HepG2 (cell line): ENCODE data around the gene GPR152. TPM values are rescaled to one million over a fixed set of nuclear protein-coding genes. Genes with fewer than 3 reads are reported as not detected.
A peak's percentile ranks its signal among the peaks of the same experiment; 100 is the strongest.

Experiments used
- ATAC-seq: fragments of 200-7000 bp; cut with Tn5 transposase; 3 replicates; pipeline ENCODE4 v1.9.1; 2020; ENCODE audit warnings: mild to moderate bottlenecking, moderate library complexity
- BruUV-seq: library from RNA; stranded (reverse); fragments of 400-500 nt; replicated peaks from 2 replicates; lab custom pipeline; 2021; lab: Mats Ljungman, UMichigan
- CTCF ChIA-PET: fragments of 300-600 bp; formaldehyde crosslinking; extraction: SDS; loops from one replicate; lab custom pipeline; 2021; ENCODE audit warnings: low total read pairs, inconsistent platforms, low intra/inter-chr PET ratio; lab: Yijun Ruan, JAX
- POLR2A ChIA-PET: fragments of 350-600 bp; sonication (Branson Sonifier 250); formaldehyde crosslinking; loops from one replicate; lab custom pipeline; 2020; ENCODE audit warnings: antibody characterized with exemption, inconsistent platforms; lab: Yijun Ruan, JAX
- DNase-seq: peaks from one replicate; pipeline ENCODE4 v3.0.0-alpha.2; 2015; ENCODE audit warnings: low spot score
- FAIRE-seq: peaks from 3 replicates; lab custom pipeline; 2011; peaks lifted over from hg19 to GRCh38; lab: Jason Lieb, UNC
- H2AFZ ChIP-seq: one replicate; pipeline ENCODE4 v1.6.1; 2011; ENCODE audit warnings: low read length, inconsistent platforms
- H3K27ac ChIP-seq: fragments of 300-600 bp; 3 replicates; pipeline ENCODE4 v1.8.0; 2011; ENCODE audit warnings: mixed run types, mild to moderate bottlenecking, mixed read lengths, low read length, inconsistent platforms; ENCODE audit not compliant: insufficient read depth; ENCODE audit errors: extremely low read length
- H3K27me3 ChIP-seq, 2 experiments: fragments of 200-600 bp in 1 of 2; 2 replicates in 1 of 2; 3 replicates in 1 of 2; pipeline versions ENCODE4 v1.6.0 to v1.8.0; 2011; ENCODE audit warnings: low read length in 2 of 2, mild to moderate bottlenecking in 2 of 2, moderate library complexity in 2 of 2, inconsistent platforms in 1 of 2; ENCODE audit not compliant: insufficient read depth in 2 of 2, control insufficient read depth in 1 of 2
- H3K36me3 ChIP-seq, 2 experiments: fragments of 200-600 bp in 1 of 2; replicated peaks in 1 of 2; 2 replicates in 1 of 2; 3 replicates in 1 of 2; pipeline versions ENCODE4 v1.5.1 to v1.8.0; 2011; ENCODE audit warnings: low read length in 2 of 2, inconsistent platforms in 1 of 2; ENCODE audit not compliant: insufficient read depth in 2 of 2, control insufficient read depth in 1 of 2
- H3K4me1 ChIP-seq: 2 replicates; pipeline ENCODE4 v1.5.1; 2012; ENCODE audit warnings: low read length, inconsistent platforms; ENCODE audit not compliant: insufficient read depth
- H3K4me2 ChIP-seq: 2 replicates; pipeline ENCODE4 v1.6.0; 2011; ENCODE audit warnings: low read depth, low read length, inconsistent platforms
- H3K4me3 ChIP-seq, 3 experiments: fragments of 200-600 bp in 1 of 3; sonication (generic), shearing (Covaris generic) in 1 of 3; replicated peaks in 1 of 3; 2 replicates each; pipeline ENCODE4 v1.5.1; 2011 to 2016; ENCODE audit warnings: low read length in 3 of 3, inconsistent platforms in 2 of 3, low read depth in 2 of 3, mild to moderate bottlenecking in 2 of 3, control low read depth in 1 of 3, mixed read lengths in 1 of 3; ENCODE audit not compliant: insufficient read depth in 1 of 3
- H3K79me2 ChIP-seq: one replicate; pipeline ENCODE4 v1.6.1; 2011; ENCODE audit warnings: low read length, inconsistent platforms; ENCODE audit not compliant: insufficient read depth
- H3K9ac ChIP-seq: 2 replicates; pipeline ENCODE4 v1.6.0; 2011; ENCODE audit warnings: mild to moderate bottlenecking, low read depth, low read length, inconsistent platforms; ENCODE audit not compliant: insufficient read depth
- H3K9me3 ChIP-seq: 2 replicates; pipeline ENCODE4 v1.5.1; 2012; ENCODE audit warnings: mild to moderate bottlenecking, low read length
- H4K20me1 ChIP-seq: 2 replicates; pipeline ENCODE4 v1.6.0; 2011; ENCODE audit warnings: inconsistent platforms, mild to moderate bottlenecking, low read length, moderate library complexity; ENCODE audit not compliant: insufficient read depth
- AGO2 ChIP-seq: fragments of 200-400 bp; formaldehyde crosslinking; optimal IDR thresholded peaks from 2 replicates; pipeline ENCODE3; 2017; ENCODE audit warnings: mild to moderate bottlenecking, low read depth, low read length, moderate library complexity
- HES4 ChIP-seq: sonication (generic); formaldehyde crosslinking; IDR thresholded peaks from 2 replicates; pipeline ENCODE4 v1.9.0; 2021; ENCODE audit warnings: mild to moderate bottlenecking, missing genetic modification reagents, borderline replicate concordance
- HMGXB4 ChIP-seq, 2 experiments: sonication (generic) in 1 of 2; formaldehyde crosslinking in 1 of 2; IDR thresholded peaks; 2 replicates each; pipeline versions ENCODE4 v1.4.0 to v1.6.1; 2018 to 2020; ENCODE audit warnings: missing genetic modification reagents in 2 of 2, borderline replicate concordance in 1 of 2, low read depth in 1 of 2, mild to moderate bottlenecking in 1 of 2, missing biosample characterization in 1 of 2
- HNF4G ChIP-seq, 2 experiments: sonication (generic) in 1 of 2; formaldehyde crosslinking in 1 of 2; IDR thresholded peaks; 2 replicates each; pipeline versions ENCODE4 v1.4.0 to v1.6.1; 2011 to 2020; ENCODE audit warnings: borderline replicate concordance in 2 of 2, low read depth in 2 of 2, mild to moderate bottlenecking in 2 of 2, low read length in 1 of 2, missing genetic modification reagents in 1 of 2, moderate library complexity in 1 of 2
- KAT8 ChIP-seq: IDR thresholded peaks from 2 replicates; pipeline ENCODE4 v1.6.1; 2016; ENCODE audit warnings: missing genetic modification reagents, missing compliant biosample characterization
- ONECUT2 ChIP-seq: sonication (generic); formaldehyde crosslinking; IDR thresholded peaks from 2 replicates; pipeline ENCODE4 v1.4.0; 2020; ENCODE audit warnings: missing genetic modification reagents
- TMF1 ChIP-seq: sonication (generic); formaldehyde crosslinking; IDR thresholded peaks from 2 replicates; pipeline ENCODE4 v1.8.1; 2022; ENCODE audit warnings: low read depth, missing genetic modification reagents
- ZGPAT ChIP-seq: IDR thresholded peaks from 2 replicates; pipeline ENCODE4 v1.6.1; 2016; ENCODE audit warnings: mild to moderate bottlenecking
- ZNF224 ChIP-seq: sonication (generic); formaldehyde crosslinking; IDR thresholded peaks from 2 replicates; pipeline ENCODE4 v1.5.0; 2020; ENCODE audit warnings: mild to moderate bottlenecking, missing genetic modification reagents
- ZNF501 ChIP-seq: sonication (generic); formaldehyde crosslinking; IDR thresholded peaks from 2 replicates; pipeline ENCODE4 v1.5.1; 2020; ENCODE audit warnings: mild to moderate bottlenecking, moderate library complexity, missing genetic modification reagents
- ZNF546 ChIP-seq: sonication (generic); formaldehyde crosslinking; conservative IDR thresholded peaks from 2 replicates; pipeline ENCODE4 v1.8.1; 2023; ENCODE audit warnings: mild to moderate bottlenecking, missing genetic modification reagents
- ZNF816 ChIP-seq: sonication (generic); formaldehyde crosslinking; IDR thresholded peaks from 2 replicates; pipeline ENCODE4 v1.8.0; 2022; ENCODE audit warnings: missing genetic modification reagents, mild to moderate bottlenecking, borderline replicate concordance
- WGBS: methylation state at CpG from one replicate; pipeline ENCODE4 v1.1.6; 2017; ENCODE audit warnings: low lambda C conversion rate; 5-methylcytosine and 5-hydroxymethylcytosine counted together
- in situ Hi-C: cut with HindIII; loops from 2 replicates; pipeline ENCODE4 v1.10.0; 2017; ENCODE audit warnings: low pct_unique_long_range_greater_than_20kb; ENCODE audit not compliant: extremely low pct_ligation_motif_present
- intact Hi-C: fragments of 100-400 bp; cut with micrococcal nuclease; formaldehyde crosslinking; loops from one replicate; pipeline ENCODE4 v1.10.0; 2022; ENCODE audit not compliant: unreplicated experiment
- polyA plus RNA-seq, 8 experiments: library from polyadenylated mRNA; depleted of rRNA in 3 of 8; stranded (reverse) in 7 of 8; unstranded in 1 of 8; fragments of >200 nt; fragmentation: Illumina TruSeq in 4 of 8; extraction: Trizol in 4 of 8; gene quantifications; 2 replicates each; pipeline versions ENCODE4 v1.2.1 to v1.2.3, GENCODE V29; 2011 to 2016; ENCODE audit warnings: low read depth in 4 of 8, missing spikeins in 1 of 8, mixed read lengths in 1 of 8; ENCODE audit not compliant: insufficient read depth in 1 of 8
- total RNA-seq, 5 experiments: library from RNA; depleted of rRNA; stranded (reverse); fragments of >200 nt; fragmentation: Illumina TruSeq; extraction: Trizol; gene quantifications; 2 replicates each; pipeline ENCODE4 v1.2.3, GENCODE V29; 2016; ENCODE audit warnings: low read depth in 1 of 5
- TF ChIP-seq, protein P1 (sequence below): sonication (generic); formaldehyde crosslinking; IDR thresholded peaks from 2 replicates; pipeline ENCODE4 v1.9.0; 2022; ENCODE audit warnings: missing genetic modification reagents, mild to moderate bottlenecking, borderline replicate concordance

GPR152 gene
- total and polyA plus RNA-seq, 2 of the 13 experiments (the other 11 are each of a cell fraction or from before 2014, with no cell fraction given) = not detected

- TF ChIP-seq, protein P1, sequence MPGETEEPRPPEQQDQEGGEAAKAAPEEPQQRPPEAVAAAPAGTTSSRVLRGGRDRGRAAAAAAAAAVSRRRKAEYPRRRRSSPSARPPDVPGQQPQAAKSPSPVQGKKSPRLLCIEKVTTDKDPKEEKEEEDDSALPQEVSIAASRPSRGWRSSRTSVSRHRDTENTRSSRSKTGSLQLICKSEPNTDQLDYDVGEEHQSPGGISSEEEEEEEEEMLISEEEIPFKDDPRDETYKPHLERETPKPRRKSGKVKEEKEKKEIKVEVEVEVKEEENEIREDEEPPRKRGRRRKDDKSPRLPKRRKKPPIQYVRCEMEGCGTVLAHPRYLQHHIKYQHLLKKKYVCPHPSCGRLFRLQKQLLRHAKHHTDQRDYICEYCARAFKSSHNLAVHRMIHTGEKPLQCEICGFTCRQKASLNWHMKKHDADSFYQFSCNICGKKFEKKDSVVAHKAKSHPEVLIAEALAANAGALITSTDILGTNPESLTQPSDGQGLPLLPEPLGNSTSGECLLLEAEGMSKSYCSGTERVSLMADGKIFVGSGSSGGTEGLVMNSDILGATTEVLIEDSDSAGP (CRISPR knock-in tag) = 0 out of 2 replicates have a peak, but pooled peaks have one; percentile 37
- TF ChIP-seq ZNF224 (CRISPR knock-in tag) = peak; percentile 32; the same call in 1 of the 2 replicates
These were observed 50.2 kb downstream of the GPR152 start (continued) for GRCh38 chr11:67402192-67402839.

- Histone ChIP-seq H3K4me3 (peak within 1 kb of the TSS; percentile 77 to 98 (median 94)), H4K20me1 (peaks cover 3% of the 10 kb centered on the region; the same call in 1 of the 2 replicates), H3K27ac (peak within 1 kb of the TSS; percentile 84), H3K4me1 (peaks cover 58% of the 10 kb centered on the region), H3K27me3 (no peaks in the 10 kb centered on the region), H3K9me3 (no peaks in the 10 kb centered on the region), H3K4me2 (peak within 1 kb of the TSS; percentile 88), H2AFZ (no peak within 1 kb of the TSS), H3K9ac (peak within 1 kb of the TSS; percentile 93), H3K36me3 (peaks cover 14 to 21% of the 10 kb centered on the region in 2 experiments; a peak in 3 of 5 replicates), H3K79me2 (peaks cover 14% of the 10 kb centered on the region)
- peak; percentile 75 for DNase-seq
- ChIA-PET CTCF (interaction anchor here (1.0 kb wide), 2 partner anchors 82 to 104 kb away, joined by 3 to 6 read pairs; partner anchors contain the start of genes AIP and PITPNM1), POLR2A (interaction anchor here (0.6 to 6.2 kb wide), 29 partner anchors 9 to 229 kb away, joined by 3 to 81 read pairs (median 5); partner anchors contain the start of genes AIP, ANKRD13D, CLCF1 and CORO1B)
- ATAC-seq = peak; percentile 78
- 0% methylated on average over 4 of the region's 73 CpGs for WGBS
- BruUV-seq = no TSS peak
- intact Hi-C loops = no loop called here
- peak; percentile 85 for FAIRE-seq
- in situ Hi-C loops = loop anchor here (5.0 kb wide), 2 partner anchors 66 to 106 kb away; partner anchors contain the start of genes CDK2AP2, PITPNM1 and TMEM134
- TF ChIP-seq ONECUT2 (CRISPR knock-in tag) = no peak
- peak; percentile 58; the same call in 1 of the 2 replicates for TF ChIP-seq ZNF816 (CRISPR knock-in tag)
- peak; percentile 31; the same call in 1 of the 2 replicates for TF ChIP-seq KAT8 (CRISPR knock-in tag)
- TF ChIP-seq TMF1 = peak; percentile 17; the same call in 1 of the 2 replicates
- TF ChIP-seq ZGPAT = peak; percentile 7; the same call in 1 of the 2 replicates
- TF ChIP-seq ZNF546 (CRISPR knock-in tag) = 0 out of 2 replicates have a peak, but pooled peaks have one; percentile 62
- no peak for TF ChIP-seq ZNF501 (CRISPR knock-in tag)
- TF ChIP-seq HNF4G (IDR thresholded peaks at IDR 0.05; ENCODE audit: borderline replicate concordance, low read depth, low read length) = no peak
- peak; percentile 9; the same call in 1 of the 2 replicates for TF ChIP-seq HNF4G (CRISPR knock-in tag; IDR thresholded peaks at IDR 0.05; ENCODE audit: borderline replicate concordance, low read depth)
- TF ChIP-seq AGO2 = peak; percentile 11
- TF ChIP-seq HES4 (CRISPR knock-in tag) = peak; percentile 46; the same call in 1 of the 2 replicates
- TF ChIP-seq HMGXB4 (CRISPR knock-in tag; IDR thresholded peaks at IDR 0.05; ENCODE audit: borderline replicate concordance in 1 of 2, low read depth in 1 of 2) = peak in 1 of 2 experiments; percentile 67; a peak in 3 of 4 replicates
These were observed 50.9 kb downstream of the GPR152 start, which contains the start of gene PPP1CA for GRCh38 chr11:67401495-67402191. PPP1CA (minus strand) TSS chr11:67401858; CDS start chr11:67401782, 76 bp downstream.
